ENCODE results near the gene KATNB1. TPM values are rescaled to one million over a fixed set of nuclear protein-coding genes. Genes with fewer than 3 reads are reported as not detected.

The KATNB1 gene
- polyA plus RNA-seq, 3 donors, result 16.9 to 35.6 (median 17.7) TPM

DNA sequence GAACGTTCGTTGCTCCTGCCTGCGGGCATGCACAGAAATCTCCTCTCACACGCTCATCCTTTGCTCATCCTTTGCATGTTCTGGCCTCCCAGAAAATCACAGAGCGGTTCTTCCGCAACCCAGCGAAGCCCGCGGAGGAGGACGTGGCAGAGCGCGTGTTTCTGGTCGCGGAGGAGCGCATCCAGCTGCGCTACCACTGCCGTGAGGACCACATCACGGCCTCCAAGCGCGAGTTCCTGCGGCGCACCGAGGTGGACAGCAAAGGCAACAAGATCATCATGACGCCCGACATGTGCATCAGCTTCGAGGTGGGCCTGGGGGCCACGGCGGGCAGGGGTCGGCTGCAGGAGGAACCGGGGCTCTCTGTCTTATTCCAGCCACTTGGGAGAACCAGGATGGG is 9.6 kb upstream of the KATNB1 start:
- intact Hi-C loops (cut with micrococcal nuclease), result no loop called here
- Histone ChIP-seq H3K79me2 (ENCODE audit: insufficient read depth, low read length) (no peaks in the 10 kb centered on the region), H3K4me2 (replicated peaks; ENCODE audit: extremely low read depth, low read length, poor library complexity, severe bottlenecking) (no peak overlapping the region), H3K27ac (ENCODE audit: low read depth in 1 of 2, low read length in 2 of 2) (no peak overlapping the region), H3K4me1 (ENCODE audit: control insufficient read depth in 1 of 2, insufficient read depth in 2 of 2, low read length in 2 of 2) (no peaks in the 10 kb centered on the region), H3K9me3 (replicated peaks in 1 of 2; ENCODE audit: control insufficient read depth in 1 of 2, insufficient read depth in 1 of 2, low read length in 2 of 2) (no peaks in the 10 kb centered on the region), H4K20me1 (ENCODE audit: insufficient read depth, low read length) (no peaks in the 10 kb centered on the region), H3K4me3 (replicated peaks in 1 of 3; ENCODE audit: low read depth in 2 of 3, low read length in 3 of 3) (no peak overlapping the region), H3K27me3 (ENCODE audit: control insufficient read depth in 2 of 2, insufficient read depth in 2 of 2, low read length in 2 of 2) (no peaks in the 10 kb centered on the region), H3K36me3 (replicated peaks in 1 of 2; ENCODE audit: control insufficient read depth in 1 of 2, insufficient read depth in 2 of 2, low read length in 2 of 2) (no peaks in the 10 kb centered on the region), H3K9ac (ENCODE audit: insufficient read depth, low read length, poor library complexity, severe bottlenecking) (no peak overlapping the region), H2AFZ (ENCODE audit: insufficient read depth, low read depth, low read length, poor library complexity, severe bottlenecking) (no peak overlapping the region)
- WGBS (ENCODE audit: insufficient coverage), result 97% methylated on average over 29 of the region's 30 CpGs
- no peak overlapping the region for H3K4me3 Mint-ChIP-seq
- TF ChIP-seq, protein P1, sequence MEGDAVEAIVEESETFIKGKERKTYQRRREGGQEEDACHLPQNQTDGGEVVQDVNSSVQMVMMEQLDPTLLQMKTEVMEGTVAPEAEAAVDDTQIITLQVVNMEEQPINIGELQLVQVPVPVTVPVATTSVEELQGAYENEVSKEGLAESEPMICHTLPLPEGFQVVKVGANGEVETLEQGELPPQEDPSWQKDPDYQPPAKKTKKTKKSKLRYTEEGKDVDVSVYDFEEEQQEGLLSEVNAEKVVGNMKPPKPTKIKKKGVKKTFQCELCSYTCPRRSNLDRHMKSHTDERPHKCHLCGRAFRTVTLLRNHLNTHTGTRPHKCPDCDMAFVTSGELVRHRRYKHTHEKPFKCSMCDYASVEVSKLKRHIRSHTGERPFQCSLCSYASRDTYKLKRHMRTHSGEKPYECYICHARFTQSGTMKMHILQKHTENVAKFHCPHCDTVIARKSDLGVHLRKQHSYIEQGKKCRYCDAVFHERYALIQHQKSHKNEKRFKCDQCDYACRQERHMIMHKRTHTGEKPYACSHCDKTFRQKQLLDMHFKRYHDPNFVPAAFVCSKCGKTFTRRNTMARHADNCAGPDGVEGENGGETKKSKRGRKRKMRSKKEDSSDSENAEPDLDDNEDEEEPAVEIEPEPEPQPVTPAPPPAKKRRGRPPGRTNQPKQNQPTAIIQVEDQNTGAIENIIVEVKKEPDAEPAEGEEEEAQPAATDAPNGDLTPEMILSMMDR (IDR thresholded peaks at IDR 0.05), result no peak
- H3K27me3 Mint-ChIP-seq (ENCODE audit: low read depth in 3 of 3), result peaks cover 0 to 5% (median 5%) of the 10 kb centered on the region in 3 donors
- peaks cover 0 to 3% (median 0%) of the 10 kb centered on the region in 7 donors for H3K9me3 Mint-ChIP-seq
- H3K36me3 Mint-ChIP-seq, result no peaks in the 10 kb centered on the region
- H3K27ac Mint-ChIP-seq, result no peak overlapping the region
- no peak for DNase-seq
- peaks cover 7% of the 10 kb centered on the region for H3K4me1 Mint-ChIP-seq

GRCh38 chr16:57726433-57726947 is 9.1 kb upstream of the KATNB1 start:
- no peaks in the 10 kb centered on the region for H3K36me3 Mint-ChIP-seq
- H3K27me3 Mint-ChIP-seq (ENCODE audit: low read depth in 3 of 3), result peaks cover 0 to 5% (median 5%) of the 10 kb centered on the region in 3 donors
- Histone ChIP-seq H3K4me2 (replicated peaks; ENCODE audit: extremely low read depth, low read length, poor library complexity, severe bottlenecking) (no peak overlapping the region), H3K4me3 (replicated peaks in 1 of 3; ENCODE audit: low read depth in 2 of 3, low read length in 3 of 3) (no peak overlapping the region), H3K9me3 (replicated peaks in 1 of 2; ENCODE audit: control insufficient read depth in 1 of 2, insufficient read depth in 1 of 2, low read length in 2 of 2) (no peaks in the 10 kb centered on the region), H3K27ac (ENCODE audit: low read depth in 1 of 2, low read length in 2 of 2) (no peak overlapping the region), H3K9ac (ENCODE audit: insufficient read depth, low read length, poor library complexity, severe bottlenecking) (no peak overlapping the region), H3K79me2 (ENCODE audit: insufficient read depth, low read length) (no peaks in the 10 kb centered on the region), H3K36me3 (replicated peaks in 1 of 2; ENCODE audit: control insufficient read depth in 1 of 2, insufficient read depth in 2 of 2, low read length in 2 of 2) (no peaks in the 10 kb centered on the region), H2AFZ (ENCODE audit: insufficient read depth, low read depth, low read length, poor library complexity, severe bottlenecking) (no peak overlapping the region), H3K4me1 (ENCODE audit: control insufficient read depth in 1 of 2, insufficient read depth in 2 of 2, low read length in 2 of 2) (peaks cover 0 to 1% of the 10 kb centered on the region in 2 donors), H3K27me3 (ENCODE audit: control insufficient read depth in 2 of 2, insufficient read depth in 2 of 2, low read length in 2 of 2) (no peaks in the 10 kb centered on the region), H4K20me1 (ENCODE audit: insufficient read depth, low read length) (no peaks in the 10 kb centered on the region)
- TF ChIP-seq, protein P1 (IDR thresholded peaks at IDR 0.05), result no peak
- peaks cover 0 to 3% (median 0%) of the 10 kb centered on the region in 7 donors for H3K9me3 Mint-ChIP-seq
- no peak overlapping the region for H3K4me3 Mint-ChIP-seq
- 92% methylated on average over 3 of the region's 7 CpGs for WGBS (ENCODE audit: insufficient coverage)
- H3K4me1 Mint-ChIP-seq, result peaks cover 9% of the 10 kb centered on the region
- no peak for DNase-seq
- H3K27ac Mint-ChIP-seq, result no peak overlapping the region
- intact Hi-C loops (cut with micrococcal nuclease), result no loop called here

Data from CD14-positive monocyte (primary cell).